DOHH2 (cell line): ENCODE results near the gene COL26A1.

Experiments used
- H3F3A ChIP-seq: fragments of 200-600 bp; sonication (generic), shearing (Covaris generic); 2 replicates; pipeline ENCODE4 v1.6.0; 2016; ENCODE audit warnings: antibody characterized with exemption, mild to moderate bottlenecking; ENCODE audit not compliant: control insufficient read depth, insufficient read depth
- H3K27ac ChIP-seq: fragments of 200-600 bp; sonication (generic); 2 replicates; pipeline ENCODE4 v1.5.1; 2014; ENCODE audit warnings: low read depth, mild to moderate bottlenecking, low read length, moderate library complexity
- H3K27me3 ChIP-seq: fragments of 200-600 bp; sonication (generic); 2 replicates; pipeline ENCODE4 v1.6.1; 2014; ENCODE audit warnings: mild to moderate bottlenecking, low read length, mixed read lengths; ENCODE audit not compliant: control insufficient read depth
- H3K36me3 ChIP-seq: fragments of 200-600 bp; sonication (generic); 2 replicates; pipeline ENCODE4 v1.6.1; 2014; ENCODE audit warnings: mild to moderate bottlenecking, low read length, moderate library complexity, mixed read lengths; ENCODE audit not compliant: control insufficient read depth
- H3K4me1 ChIP-seq: fragments of 200-600 bp; sonication (generic); 2 replicates; pipeline ENCODE4 v1.6.1; 2014; ENCODE audit warnings: mild to moderate bottlenecking, low read length, mixed read lengths; ENCODE audit not compliant: control insufficient read depth
- H3K4me2 ChIP-seq: fragments of 200-600 bp; sonication (generic); 2 replicates; pipeline ENCODE4 v1.6.0; 2014; ENCODE audit warnings: mild to moderate bottlenecking, low read length, moderate library complexity
- H3K4me3 ChIP-seq: fragments of 200-600 bp; sonication (generic); 2 replicates; pipeline ENCODE4 v1.5.1; 2014; ENCODE audit warnings: mild to moderate bottlenecking, low read length, mixed read lengths
- H3K79me2 ChIP-seq: fragments of 200-600 bp; sonication (generic); 2 replicates; pipeline ENCODE4 v1.6.1; 2014; ENCODE audit warnings: mild to moderate bottlenecking, low read length, mixed read lengths; ENCODE audit not compliant: control insufficient read depth
- H3K9me2 ChIP-seq: fragments of 200-600 bp; sonication (generic); replicated peaks from 2 replicates; pipeline ENCODE4 v1.6.1; 2014; ENCODE audit warnings: mild to moderate bottlenecking, low read length, mixed read lengths; ENCODE audit not compliant: control insufficient read depth
- H3K9me3 ChIP-seq: fragments of 200-600 bp; sonication (generic); 2 replicates; pipeline ENCODE4 v1.6.1; 2014; ENCODE audit warnings: antibody characterized with exemption, low read length, mixed read lengths; ENCODE audit not compliant: control insufficient read depth, insufficient read depth
- H4K20me1 ChIP-seq: fragments of 200-600 bp; sonication (generic); 2 replicates; pipeline ENCODE4 v1.6.0; 2014; ENCODE audit warnings: low read depth, mild to moderate bottlenecking, antibody characterized with exemption, low read length, moderate library complexity; ENCODE audit not compliant: control insufficient read depth, insufficient read depth
- CTCF ChIP-seq: fragments of 200-600 bp; sonication (generic); IDR thresholded peaks from one replicate; pipeline ENCODE4 v1.5.1; 2014; ENCODE audit warnings: antibody characterized with exemption, mild to moderate bottlenecking, low read depth, low read length; ENCODE audit not compliant: poor library complexity, severe bottlenecking
- EZH2phosphoT487 ChIP-seq: fragments of 200-600 bp; sonication (generic); IDR thresholded peaks from 2 replicates; pipeline ENCODE4 v1.6.1; 2017; ENCODE audit warnings: borderline replicate concordance, mild to moderate bottlenecking, antibody characterized with exemption, low read length, moderate library complexity, mixed read lengths

Gene COL26A1

GRCh38 chr7:101534015-101534803 is 171.5 kb downstream of the COL26A1 start:
- no peaks in the 10 kb centered on the region for H3K36me3 ChIP-seq
- TF ChIP-seq CTCF, result no peak
- no peak for TF ChIP-seq EZH2phosphoT487
- no peaks in the 10 kb centered on the region; the same call in 1 of the 2 replicates for H3K4me1 ChIP-seq
- no peak overlapping the region for H3K27ac ChIP-seq
- no peaks in the 10 kb centered on the region for H3K9me2 ChIP-seq
- H3F3A ChIP-seq, result no peaks in the 10 kb centered on the region
- H3K4me3 ChIP-seq, result no peak overlapping the region
- H3K4me2 ChIP-seq, result no peak overlapping the region
- no peaks in the 10 kb centered on the region for H3K9me3 ChIP-seq
- no peaks in the 10 kb centered on the region for H3K79me2 ChIP-seq
- no peaks in the 10 kb centered on the region for H4K20me1 ChIP-seq
- peaks cover 24% of the 10 kb centered on the region for H3K27me3 ChIP-seq

GRCh38 chr7:101534873-101535272 is 172.2 kb downstream of the COL26A1 start:
- Histone ChIP-seq H3K4me1 (no peaks in the 10 kb centered on the region; the same call in 1 of the 2 replicates), H3K4me2 (no peak overlapping the region), H3F3A (no peaks in the 10 kb centered on the region), H3K9me3 (no peaks in the 10 kb centered on the region), H3K4me3 (no peak overlapping the region), H3K27me3 (peaks cover 20% of the 10 kb centered on the region), H3K27ac (no peak overlapping the region), H3K79me2 (no peaks in the 10 kb centered on the region), H3K36me3 (no peaks in the 10 kb centered on the region), H3K9me2 (no peaks in the 10 kb centered on the region), H4K20me1 (no peaks in the 10 kb centered on the region)
- no peak for TF ChIP-seq EZH2phosphoT487

- H3K27ac ChIP-seq, result no peak overlapping the region
- H3K4me1 ChIP-seq, result no peaks in the 10 kb centered on the region; the same call in 1 of the 2 replicates
- no peaks in the 10 kb centered on the region for H3K79me2 ChIP-seq
- H4K20me1 ChIP-seq, result no peaks in the 10 kb centered on the region
- no peak overlapping the region for H3K4me2 ChIP-seq
- no peaks in the 10 kb centered on the region for H3K9me3 ChIP-seq
- H3K9me2 ChIP-seq, result no peaks in the 10 kb centered on the region
- peaks cover 20% of the 10 kb centered on the region for H3K27me3 ChIP-seq
- H3K36me3 ChIP-seq, result no peaks in the 10 kb centered on the region
- TF ChIP-seq CTCF (no peak), EZH2phosphoT487 (no peak)
- no peaks in the 10 kb centered on the region for H3F3A ChIP-seq
- no peak overlapping the region for H3K4me3 ChIP-seq
Observed at GRCh38 chr7:101535351-101535751, 172.7 kb downstream of the COL26A1 start.

- Histone ChIP-seq H4K20me1 (no peaks in the 10 kb centered on the region), H3K9me3 (no peaks in the 10 kb centered on the region), H3K4me2 (no peak overlapping the region), H3F3A (no peaks in the 10 kb centered on the region), H3K4me3 (no peak overlapping the region), H3K27me3 (peaks cover 20% of the 10 kb centered on the region), H3K79me2 (no peaks in the 10 kb centered on the region), H3K36me3 (no peaks in the 10 kb centered on the region), H3K27ac (no peak overlapping the region), H3K9me2 (no peaks in the 10 kb centered on the region), H3K4me1 (no peaks in the 10 kb centered on the region; the same call in 1 of the 2 replicates)
- no peak for TF ChIP-seq CTCF
- TF ChIP-seq EZH2phosphoT487, result no peak
Observed at GRCh38 chr7:101536232-101536631, 173.6 kb downstream of the COL26A1 start.
